ENCODE measurements around the gene PDLIM1. TPM values are rescaled to one million over a fixed set of nuclear protein-coding genes. Genes with fewer than 3 reads are reported as not detected.

PDLIM1 gene
- total RNA-seq, 4 donors from 2014 or later, result 40.7 to 86.8 (median 83.4) TPM

- no peak for DNase-seq (ENCODE audit: extremely low spot score)
- no peak overlapping the region for H3K4me3 ChIP-seq
- TF ChIP-seq CTCF (IDR thresholded peaks at IDR 0.05), result no peak
- TF ChIP-seq POLR2AphosphoS5 (IDR thresholded peaks at IDR 0.05), result no peak
- no peak for TF ChIP-seq EP300 (IDR thresholded peaks at IDR 0.05)
- TF ChIP-seq POLR2A (IDR thresholded peaks at IDR 0.05; ENCODE audit: low read depth), result no peak
- intact Hi-C loops (cut with DNase I), result no loop called here
- 92% methylated on average over 2 of the region's 2 CpGs for WGBS
- peaks cover 42 to 70% (median 50%) of the 10 kb centered on the region in 4 donors for H3K4me1 ChIP-seq
- H3K27ac ChIP-seq (replicated peaks in 1 of 4), result peak overlapping the region in 1 of 4 donors; percentile 23
- H3K9me3 ChIP-seq, result no peaks in the 10 kb centered on the region
- no peaks in the 10 kb centered on the region for H3K27me3 ChIP-seq
- H3K36me3 ChIP-seq, result peaks cover 53 to 84% (median 77%) of the 10 kb centered on the region in 4 donors
Observed at GRCh38 chr10:95315509-95315908, 24.7 kb upstream of the PDLIM1 start.

- no peak for TF ChIP-seq EP300 (IDR thresholded peaks at IDR 0.05)
- TF ChIP-seq CTCF (IDR thresholded peaks at IDR 0.05), result no peak
- no peak for TF ChIP-seq POLR2A (IDR thresholded peaks at IDR 0.05; ENCODE audit: low read depth)
- TF ChIP-seq POLR2AphosphoS5 (IDR thresholded peaks at IDR 0.05), result peak; percentile 35 to 69
- peaks cover 50 to 73% (median 66%) of the 10 kb centered on the region in 4 donors for H3K36me3 ChIP-seq
- peaks cover 48 to 68% (median 61%) of the 10 kb centered on the region in 4 donors for H3K4me1 ChIP-seq
- no peak overlapping the region for H3K4me3 ChIP-seq
- H3K27me3 ChIP-seq, result no peaks in the 10 kb centered on the region
- no peak for DNase-seq (ENCODE audit: extremely low spot score)
- 81% methylated on average over 3 of the region's 4 CpGs for WGBS
- intact Hi-C loops (cut with DNase I), result no loop called here
- no peaks in the 10 kb centered on the region for H3K9me3 ChIP-seq
- peak overlapping the region in 2 of 4 donors; percentile 26 to 49 for H3K27ac ChIP-seq (replicated peaks in 1 of 4)
Observed at GRCh38 chr10:95314192-95314918, 23.6 kb upstream of the PDLIM1 start.

GRCh38 chr10:95312986-95313495 lies 22.2 kb upstream of the PDLIM1 start:
- Histone ChIP-seq H3K4me3 (no peak overlapping the region), H3K4me1 (peaks cover 61 to 75% (median 67%) of the 10 kb centered on the region in 4 donors), H3K9me3 (no peaks in the 10 kb centered on the region), H3K27me3 (no peaks in the 10 kb centered on the region), H3K27ac (replicated peaks in 1 of 4) (peak overlapping the region; percentile 5 to 50 (median 38)), H3K36me3 (peaks cover 39 to 60% (median 56%) of the 10 kb centered on the region in 4 donors)
- no peak for DNase-seq (ENCODE audit: extremely low spot score)
- intact Hi-C loops (cut with DNase I), result no loop called here
- WGBS, result 88% methylated on average over 1 of the region's 1 CpG
- no peak for TF ChIP-seq EP300 (IDR thresholded peaks at IDR 0.05)
- peak in 1 of 2 donors; percentile 18 for TF ChIP-seq POLR2AphosphoS5 (IDR thresholded peaks at IDR 0.05)
- no peak for TF ChIP-seq POLR2A (IDR thresholded peaks at IDR 0.05; ENCODE audit: low read depth)

GRCh38 chr10:95312257-95312656 lies 21.5 kb upstream of the PDLIM1 start:
- H3K27me3 ChIP-seq, result no peaks in the 10 kb centered on the region
- H3K9me3 ChIP-seq, result no peaks in the 10 kb centered on the region
- intact Hi-C loops (cut with DNase I), result no loop called here
- TF ChIP-seq EP300 (IDR thresholded peaks at IDR 0.05) (no peak), POLR2AphosphoS5 (IDR thresholded peaks at IDR 0.05) (peak in 1 of 2 donors; percentile 41), CTCF (IDR thresholded peaks at IDR 0.05) (no peak), POLR2A (IDR thresholded peaks at IDR 0.05; ENCODE audit: low read depth) (no peak)
- H3K36me3 ChIP-seq, result peaks cover 35 to 52% (median 48%) of the 10 kb centered on the region in 4 donors
- WGBS, result 50% methylated on average over 6 of the region's 6 CpGs
- peak overlapping the region in 1 of 4 donors; percentile 65 for H3K27ac ChIP-seq (replicated peaks in 1 of 4)
- no peak for DNase-seq (ENCODE audit: extremely low spot score)
- H3K4me3 ChIP-seq, result no peak overlapping the region
- H3K4me1 ChIP-seq, result peaks cover 58 to 75% (median 66%) of the 10 kb centered on the region in 4 donors

GRCh38 chr10:95309958-95310357 lies 19.2 kb upstream of the PDLIM1 start:
- DNase-seq (ENCODE audit: extremely low spot score), result no peak
- H3K4me1 ChIP-seq, result peaks cover 41 to 52% (median 48%) of the 10 kb centered on the region in 4 donors
- TF ChIP-seq POLR2A (IDR thresholded peaks at IDR 0.05; ENCODE audit: low read depth) (no peak), EP300 (IDR thresholded peaks at IDR 0.05) (no peak), POLR2AphosphoS5 (IDR thresholded peaks at IDR 0.05) (no peak), CTCF (IDR thresholded peaks at IDR 0.05) (no peak)
- WGBS, result 32% methylated on average over 1 of the region's 1 CpG
- H3K9me3 ChIP-seq, result no peaks in the 10 kb centered on the region
- H3K36me3 ChIP-seq, result peaks cover 16 to 29% (median 25%) of the 10 kb centered on the region in 4 donors
- H3K27ac ChIP-seq (replicated peaks in 1 of 4), result peak overlapping the region; percentile 64 to 74 (median 66)
- intact Hi-C loops (cut with DNase I), result no loop called here
- H3K4me3 ChIP-seq, result no peak overlapping the region
- H3K27me3 ChIP-seq, result no peaks in the 10 kb centered on the region

Measured in esophagus muscularis mucosa (tissue), 4 donors.